Stimulated activated CD8-positive, alpha-beta memory T cell treated with anti-CD3 and anti-CD28 coated beads, Interleukin-4, amount 100 ng/mL, for 24 hours (primary cell): ENCODE results near the gene HTT.
"Not testable (repeated sequence)": the region's sequence is repeated elsewhere in the genome, so short reads cannot be mapped to it uniquely, and the experiment has no call there.

ENCODE experiments used
- DNase-seq: peaks from one replicate; pipeline ENCODE4 v3.0.0-alpha.2; 2020; ENCODE audit warnings: low read depth

The HTT gene

GRCh38 chr4:3046162-3046561, 28.3 kb upstream of the HTT start:
- DNase-seq, result no peak

- DNase-seq, result no peak
Measured at GRCh38 chr4:3046623-3047022, 27.9 kb upstream of the HTT start.

DNA sequence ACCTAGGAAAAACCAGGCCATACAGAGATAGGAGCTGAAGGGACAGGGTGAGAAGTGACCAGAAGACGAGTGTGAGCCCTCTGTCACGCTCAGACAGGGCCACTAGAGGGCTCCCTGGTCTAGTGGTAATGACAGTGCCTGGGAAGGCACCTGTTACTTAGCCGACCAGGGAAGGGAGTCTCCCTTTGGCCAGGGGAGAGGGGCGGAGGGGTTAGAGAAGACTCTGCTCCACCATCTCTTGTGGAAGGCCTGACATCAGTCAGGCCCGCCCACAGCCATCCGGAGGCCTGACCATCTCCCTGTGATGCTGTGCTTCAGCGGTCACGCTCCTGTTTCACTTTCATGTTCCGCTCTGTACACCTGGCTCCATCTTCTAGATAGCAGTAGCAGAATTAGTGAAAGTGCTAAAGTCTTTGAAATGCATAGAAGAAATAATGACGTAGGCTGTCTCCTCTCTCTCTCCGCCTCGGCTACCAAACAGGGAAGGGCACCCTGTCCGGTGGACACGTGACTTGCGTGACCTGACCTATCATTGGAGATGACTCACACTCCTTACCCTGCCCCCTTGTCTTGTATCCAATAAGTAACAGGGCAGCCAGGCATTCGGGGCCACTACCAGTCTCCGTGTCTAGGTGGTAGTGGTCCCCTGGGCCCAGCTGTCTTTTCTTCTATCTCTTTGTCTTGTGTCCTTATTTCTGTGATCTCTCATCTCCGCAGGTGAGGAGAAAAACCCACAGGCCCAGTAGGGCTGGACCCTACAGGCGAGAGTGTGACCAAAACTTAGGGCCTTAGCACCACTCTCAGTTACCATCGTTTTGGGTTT, 26.8 kb upstream of the HTT start:
- peak; percentile 48 for DNase-seq

DNA sequence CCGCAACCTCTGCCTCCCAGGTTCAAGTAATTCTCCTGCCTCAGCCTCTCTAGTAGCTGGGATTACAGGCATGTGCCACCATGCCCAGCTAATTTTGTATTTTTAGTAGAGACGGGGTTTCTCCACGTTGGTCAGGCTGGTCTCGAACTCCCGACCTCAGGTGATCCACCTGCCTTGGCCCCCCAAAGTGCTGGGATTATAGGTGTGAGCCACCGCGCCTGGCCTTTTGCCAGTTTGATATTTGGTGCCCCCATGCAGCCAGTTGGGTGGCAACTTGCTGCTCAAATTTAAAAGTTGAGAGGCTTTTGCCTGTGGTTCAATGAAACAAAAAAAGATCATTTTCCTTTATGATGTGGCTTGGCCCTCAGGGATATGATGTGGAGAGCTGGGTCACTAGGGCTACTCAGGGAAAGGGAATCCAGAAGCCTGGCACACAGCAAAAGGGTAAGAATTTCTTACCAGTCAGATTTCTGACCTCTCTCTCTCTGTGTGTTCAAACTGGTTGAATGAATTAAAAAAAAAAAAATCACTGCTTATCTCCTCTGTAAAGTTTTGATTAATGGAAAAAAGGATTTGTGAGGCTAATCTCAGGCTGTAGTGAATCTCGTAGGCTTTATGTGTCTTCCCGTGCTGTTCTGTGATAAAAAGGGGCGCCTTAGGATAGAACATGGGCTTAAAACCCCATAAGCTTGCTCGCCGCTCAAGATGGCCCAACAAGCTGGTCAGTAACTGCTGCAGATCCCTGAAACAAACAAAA, 23.2 kb upstream of the HTT start:
- not testable (repeated sequence) for DNase-seq

GRCh38 chr4:3054169-3054759, 20.2 kb upstream of the HTT start:
- no peak for DNase-seq

DNA sequence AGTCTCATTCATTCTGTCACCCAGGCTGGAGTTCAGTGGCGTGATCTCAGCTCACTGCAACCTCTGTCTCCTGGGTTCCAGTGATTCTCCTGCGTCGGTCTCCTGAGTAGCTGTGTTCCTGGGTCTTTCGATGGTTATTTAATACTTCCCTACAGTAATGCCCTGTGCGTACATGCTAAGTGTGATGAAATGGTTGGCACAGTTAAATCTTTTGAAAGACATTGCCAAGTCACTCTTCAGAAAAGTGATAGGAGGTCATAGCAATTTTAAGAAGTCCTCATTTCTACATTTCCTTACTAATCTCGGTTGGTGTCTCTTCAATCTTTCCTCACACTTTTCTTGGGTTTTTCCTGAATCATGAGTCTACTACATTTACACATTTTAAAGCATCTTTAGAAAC, 14.5 kb upstream of the HTT start:
- DNase-seq, result no peak

GRCh38 chr4:3060946-3061345, 13.5 kb upstream of the HTT start:
- no peak for DNase-seq

DNA sequence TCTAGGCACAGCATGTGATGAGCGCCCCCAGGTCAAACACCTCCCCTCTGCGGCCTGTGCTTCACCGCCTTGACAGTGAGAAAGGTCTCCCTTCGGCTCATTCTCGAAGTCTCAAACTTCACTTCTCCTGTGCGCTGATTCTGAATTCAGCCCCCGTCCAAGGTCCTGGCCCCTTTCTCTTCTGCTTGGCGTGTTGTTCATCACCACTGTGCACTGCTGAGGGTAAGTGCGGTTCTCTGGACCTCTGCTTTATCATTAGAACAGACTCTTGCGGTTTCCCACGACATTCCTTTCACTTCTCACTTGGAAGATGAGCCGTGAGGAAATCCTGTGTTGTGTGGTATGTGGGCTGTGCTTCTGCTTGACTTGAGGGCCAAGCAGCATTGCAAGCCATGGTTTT, 12.0 kb upstream of the HTT start:
- no peak for DNase-seq

- no peak for DNase-seq
Measured at GRCh38 chr4:3065551-3065950, 8.9 kb upstream of the HTT start.

GRCh38 chr4:3066836-3067400, 7.6 kb upstream of the HTT start:
- no peak for DNase-seq

DNA sequence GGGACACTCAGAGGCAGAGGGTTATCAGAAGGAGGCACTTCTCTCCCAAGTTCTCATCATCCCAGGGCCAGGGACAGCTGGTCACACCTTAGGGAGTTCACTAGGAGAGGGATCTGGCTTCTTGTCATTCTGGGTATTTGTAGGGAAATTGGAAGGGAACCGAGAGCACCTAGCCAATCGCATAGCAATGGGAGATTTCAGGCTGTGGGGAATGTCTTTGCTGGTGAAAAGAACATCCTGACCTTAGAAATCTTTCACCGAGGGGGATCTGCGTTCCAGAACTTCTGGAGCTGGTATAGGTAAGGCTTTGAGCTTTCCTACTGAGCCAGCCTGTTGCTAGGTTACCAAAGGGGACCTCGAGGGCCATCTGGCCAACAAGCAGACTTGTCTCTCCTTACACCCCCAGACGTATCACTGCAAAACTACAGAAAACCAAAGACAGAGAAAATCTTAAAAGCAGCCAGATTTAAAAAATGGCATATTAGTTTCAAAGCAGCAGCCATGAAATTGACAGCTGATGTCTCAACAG, 6.9 kb upstream of the HTT start:
- no peak for DNase-seq

DNA sequence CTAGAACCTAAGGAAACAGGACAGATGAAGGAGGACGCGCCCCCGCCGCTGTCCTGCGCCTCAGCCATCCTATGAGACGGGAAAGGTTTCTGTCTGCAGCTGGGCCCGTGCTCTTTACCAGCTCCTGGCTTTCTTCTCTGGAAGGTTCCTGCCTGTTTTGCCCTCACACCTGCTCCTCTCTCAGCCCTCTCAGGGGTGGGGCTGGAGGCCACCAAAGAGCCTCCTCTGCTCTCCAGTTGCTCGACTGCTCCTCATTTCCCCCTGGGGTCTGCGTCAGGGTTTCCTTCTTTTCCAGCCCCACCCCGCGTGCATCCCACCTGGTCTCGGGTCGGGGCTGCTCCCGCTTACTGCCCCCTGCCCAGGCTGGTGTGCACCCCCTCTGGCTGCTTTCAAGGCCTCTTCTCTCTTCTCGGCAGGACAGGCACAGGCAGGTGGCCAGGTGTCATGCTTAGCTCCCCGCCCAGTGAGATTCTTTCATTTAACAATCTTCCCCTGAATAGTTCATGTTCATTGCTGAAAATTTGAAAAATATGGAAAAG, 4.8 kb upstream of the HTT start:
- no peak for DNase-seq

- DNase-seq, result no peak
Measured at GRCh38 chr4:3070709-3071500, 3.6 kb upstream of the HTT start.

GRCh38 chr4:3071811-3072210, 2.7 kb upstream of the HTT start:
- DNase-seq, result no peak

- DNase-seq, result no peak
Measured at GRCh38 chr4:3073158-3074077, 1.1 kb upstream of the HTT start.

DNA sequence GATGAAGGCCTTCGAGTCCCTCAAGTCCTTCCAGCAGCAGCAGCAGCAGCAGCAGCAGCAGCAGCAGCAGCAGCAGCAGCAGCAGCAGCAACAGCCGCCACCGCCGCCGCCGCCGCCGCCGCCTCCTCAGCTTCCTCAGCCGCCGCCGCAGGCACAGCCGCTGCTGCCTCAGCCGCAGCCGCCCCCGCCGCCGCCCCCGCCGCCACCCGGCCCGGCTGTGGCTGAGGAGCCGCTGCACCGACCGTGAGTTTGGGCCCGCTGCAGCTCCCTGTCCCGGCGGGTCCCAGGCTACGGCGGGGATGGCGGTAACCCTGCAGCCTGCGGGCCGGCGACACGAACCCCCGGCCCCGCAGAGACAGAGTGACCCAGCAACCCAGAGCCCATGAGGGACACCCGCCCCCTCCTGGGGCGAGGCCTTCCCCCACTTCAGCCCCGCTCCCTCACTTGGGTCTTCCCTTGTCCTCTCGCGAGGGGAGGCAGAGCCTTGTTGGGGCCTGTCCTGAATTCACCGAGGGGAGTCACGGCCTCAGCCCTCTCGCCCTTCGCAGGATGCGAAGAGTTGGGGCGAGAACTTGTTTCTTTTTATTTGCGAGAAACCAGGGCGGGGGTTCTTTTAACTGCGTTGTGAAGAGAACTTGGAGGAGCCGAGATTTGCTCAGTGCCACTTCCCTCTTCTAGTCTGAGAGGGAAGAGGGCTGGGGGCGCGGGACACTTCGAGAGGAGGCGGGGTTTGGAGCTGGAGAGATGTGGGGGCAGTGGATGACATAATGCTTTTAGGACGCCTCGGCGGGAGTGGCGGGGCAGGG, 568 bp downstream of the HTT start:
- DNase-seq, result peak; percentile 28

DNA sequence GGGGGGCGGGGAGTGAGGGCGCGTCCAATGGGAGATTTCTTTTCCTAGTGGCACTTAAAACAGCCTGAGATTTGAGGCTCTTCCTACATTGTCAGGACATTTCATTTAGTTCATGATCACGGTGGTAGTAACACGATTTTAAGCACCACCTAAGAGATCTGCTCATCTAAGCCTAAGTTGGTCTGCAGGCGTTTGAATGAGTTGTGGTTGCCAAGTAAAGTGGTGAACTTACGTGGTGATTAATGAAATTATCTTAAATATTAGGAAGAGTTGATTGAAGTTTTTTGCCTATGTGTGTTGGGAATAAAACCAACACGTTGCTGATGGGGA, 1.1 kb downstream of the HTT start:
- DNase-seq, result no peak

GRCh38 chr4:3077796-3078195, 3.3 kb downstream of the HTT start:
- no peak for DNase-seq

DNA sequence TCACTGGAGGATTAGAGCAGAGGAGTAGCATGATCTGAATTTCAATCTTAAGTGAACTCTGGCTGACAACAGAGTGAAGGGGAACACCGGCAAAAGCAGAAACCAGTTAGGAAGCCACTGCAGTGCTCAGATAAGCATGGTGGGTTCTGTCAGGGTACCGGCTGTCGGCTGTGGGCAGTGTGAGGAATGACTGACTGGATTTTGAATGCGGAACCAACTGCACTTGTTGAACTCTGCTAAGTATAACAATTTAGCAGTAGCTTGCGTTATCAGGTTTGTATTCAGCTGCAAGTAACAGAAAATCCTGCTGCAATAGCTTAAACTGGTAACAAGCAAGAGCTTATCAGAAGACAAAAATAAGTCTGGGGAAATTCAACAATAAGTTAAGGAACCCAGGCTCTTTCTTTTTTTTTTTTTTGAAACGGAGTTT, 5.2 kb downstream of the HTT start:
- DNase-seq, result no peak
